BE2C (cell line): ENCODE data around the gene TMEM72.

Experiments used
- DNase-seq: peaks from one replicate; pipeline ENCODE4 v3.0.0-alpha.2; 2020
- H3K27me3 ChIP-seq: fragments of 250-450 bp; sonication (Bioruptor Pico); 2 replicates; pipeline ENCODE4 v1.5.1; 2020; ENCODE audit warnings: mild to moderate bottlenecking
- H3K36me3 ChIP-seq: fragments of 250-450 bp; sonication (Bioruptor Pico); 2 replicates; pipeline ENCODE4 v1.5.1; 2020; ENCODE audit warnings: mild to moderate bottlenecking
- H3K4me1 ChIP-seq: fragments of 250-450 bp; sonication (Bioruptor Pico); 2 replicates; pipeline ENCODE4 v1.5.1; 2020
- H3K4me3 ChIP-seq: 2 replicates; pipeline ENCODE4 v1.5.1; 2011; ENCODE audit warnings: low read depth, low read length
- H3K9me3 ChIP-seq: fragments of 250-450 bp; sonication (Bioruptor Pico); 2 replicates; pipeline ENCODE4 v1.5.1; 2020
- CTCF ChIP-seq: IDR thresholded peaks from 2 replicates; pipeline ENCODE4 v1.5.1; 2012; ENCODE audit warnings: mild to moderate bottlenecking, low read depth, low read length

Gene TMEM72

GRCh38 chr10:44982114-44982460 is 71.0 kb downstream of the TMEM72 start:
- no peak for TF ChIP-seq CTCF
- H3K9me3 ChIP-seq = no peaks in the 10 kb centered on the region
- no peak overlapping the region for H3K4me3 ChIP-seq
- H3K27me3 ChIP-seq = no peaks in the 10 kb centered on the region
- no peaks in the 10 kb centered on the region for H3K36me3 ChIP-seq
- H3K4me1 ChIP-seq = peaks cover 11% of the 10 kb centered on the region
- no peak for DNase-seq

GRCh38 chr10:44982496-44982895 is 71.4 kb downstream of the TMEM72 start:
- Histone ChIP-seq H3K9me3 (no peaks in the 10 kb centered on the region), H3K27me3 (no peaks in the 10 kb centered on the region), H3K4me1 (peaks cover 11% of the 10 kb centered on the region), H3K4me3 (no peak overlapping the region), H3K36me3 (no peaks in the 10 kb centered on the region)
- TF ChIP-seq CTCF = no peak
- no peak for DNase-seq

- no peak for TF ChIP-seq CTCF
- Histone ChIP-seq H3K9me3 (no peaks in the 10 kb centered on the region), H3K27me3 (no peaks in the 10 kb centered on the region), H3K36me3 (no peaks in the 10 kb centered on the region), H3K4me3 (no peak overlapping the region), H3K4me1 (peaks cover 11% of the 10 kb centered on the region)
- DNase-seq = no peak
Observed at GRCh38 chr10:44983066-44983894, 72.1 kb downstream of the TMEM72 start.

- H3K4me1 ChIP-seq = peaks cover 6% of the 10 kb centered on the region
- no peaks in the 10 kb centered on the region for H3K36me3 ChIP-seq
- H3K9me3 ChIP-seq = no peaks in the 10 kb centered on the region
- DNase-seq = no peak
- no peak overlapping the region for H3K4me3 ChIP-seq
- TF ChIP-seq CTCF = no peak
- no peaks in the 10 kb centered on the region for H3K27me3 ChIP-seq
Observed at GRCh38 chr10:44983895-44984278, 72.8 kb downstream of the TMEM72 start.

GRCh38 chr10:44984671-44985101 is 73.5 kb downstream of the TMEM72 start:
- H3K9me3 ChIP-seq = no peaks in the 10 kb centered on the region
- DNase-seq = no peak
- H3K4me3 ChIP-seq = no peak overlapping the region
- TF ChIP-seq CTCF = no peak
- H3K27me3 ChIP-seq = no peaks in the 10 kb centered on the region
- H3K4me1 ChIP-seq = no peaks in the 10 kb centered on the region
- H3K36me3 ChIP-seq = no peaks in the 10 kb centered on the region

GRCh38 chr10:44985175-44985681 is 74.1 kb downstream of the TMEM72 start:
- H3K4me1 ChIP-seq = no peaks in the 10 kb centered on the region
- no peaks in the 10 kb centered on the region for H3K27me3 ChIP-seq
- H3K36me3 ChIP-seq = no peaks in the 10 kb centered on the region
- no peak for DNase-seq
- no peak overlapping the region for H3K4me3 ChIP-seq
- no peak for TF ChIP-seq CTCF
- no peaks in the 10 kb centered on the region for H3K9me3 ChIP-seq
